Erythroblast (primary cell): ENCODE results near the gene APOC3.

Experiments used
- GATA1 ChIP-seq: IDR thresholded peaks from 2 replicates; pipeline ENCODE4 v1.6.1; 2011; ENCODE audit warnings: low read depth, mild to moderate bottlenecking, control low read depth, low read length, moderate library complexity
- POLR2A ChIP-seq: IDR thresholded peaks from 2 replicates; pipeline ENCODE4 v1.6.1; 2011; ENCODE audit warnings: mild to moderate bottlenecking, low read length

- TF ChIP-seq POLR2A: no peak
- no peak for TF ChIP-seq GATA1
These were observed 22.7 kb downstream of the APOC3 start for GRCh38 chr11:116852261-116853031.
